Hepatocyte (in vitro differentiated cells): ENCODE results near the gene AAK1.

ENCODE experiments used
- EZH2 ChIP-seq: fragments of 200-600 bp; sonication (generic); IDR thresholded peaks from 2 replicates; pipeline ENCODE4 v1.6.1; 2016; ENCODE audit warnings: antibody characterized with exemption, mild to moderate bottlenecking, borderline replicate concordance
- EZH2phosphoT487 ChIP-seq: fragments of 200-600 bp; sonication (generic); IDR thresholded peaks from one replicate; pipeline ENCODE4 v1.6.1; 2018; ENCODE audit warnings: antibody characterized with exemption, mild to moderate bottlenecking, low read depth, moderate library complexity; ENCODE audit not compliant: unreplicated experiment, severe bottlenecking
- TF ChIP-seq, protein P1 (sequence below): fragments of 200-600 bp; sonication (generic); IDR thresholded peaks from 2 replicates; pipeline ENCODE4 v1.5.1; 2016; ENCODE audit warnings: antibody characterized with exemption, mild to moderate bottlenecking; ENCODE audit not compliant: poor library complexity

GRCh38 chr2:69512446-69512845 is 131.1 kb downstream of the AAK1 start:
- TF ChIP-seq, protein P1, sequence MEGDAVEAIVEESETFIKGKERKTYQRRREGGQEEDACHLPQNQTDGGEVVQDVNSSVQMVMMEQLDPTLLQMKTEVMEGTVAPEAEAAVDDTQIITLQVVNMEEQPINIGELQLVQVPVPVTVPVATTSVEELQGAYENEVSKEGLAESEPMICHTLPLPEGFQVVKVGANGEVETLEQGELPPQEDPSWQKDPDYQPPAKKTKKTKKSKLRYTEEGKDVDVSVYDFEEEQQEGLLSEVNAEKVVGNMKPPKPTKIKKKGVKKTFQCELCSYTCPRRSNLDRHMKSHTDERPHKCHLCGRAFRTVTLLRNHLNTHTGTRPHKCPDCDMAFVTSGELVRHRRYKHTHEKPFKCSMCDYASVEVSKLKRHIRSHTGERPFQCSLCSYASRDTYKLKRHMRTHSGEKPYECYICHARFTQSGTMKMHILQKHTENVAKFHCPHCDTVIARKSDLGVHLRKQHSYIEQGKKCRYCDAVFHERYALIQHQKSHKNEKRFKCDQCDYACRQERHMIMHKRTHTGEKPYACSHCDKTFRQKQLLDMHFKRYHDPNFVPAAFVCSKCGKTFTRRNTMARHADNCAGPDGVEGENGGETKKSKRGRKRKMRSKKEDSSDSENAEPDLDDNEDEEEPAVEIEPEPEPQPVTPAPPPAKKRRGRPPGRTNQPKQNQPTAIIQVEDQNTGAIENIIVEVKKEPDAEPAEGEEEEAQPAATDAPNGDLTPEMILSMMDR, result no peak
- TF ChIP-seq EZH2phosphoT487 (no peak), EZH2 (no peak)
